Pancreas (tissue), 10 donors: ENCODE measurements around the gene CMTM7. TPM values are rescaled to one million over a fixed set of nuclear protein-coding genes. Genes with fewer than 3 reads are reported as not detected.

ENCODE experiments used
- ATAC-seq, 4 donors: fragments of 200-7000 bp; cut with Tn5 transposase; one replicate each; pipeline versions ENCODE4 v1.8.0 to v1.9.1; 2020; ENCODE audit warnings: mild to moderate bottlenecking in 4 of 4, moderate library complexity in 4 of 4
- DNase-seq, 6 donors: peaks; one replicate each; pipeline ENCODE4 v3.0.0-alpha.2; 2020
- FAIRE-seq: peaks from 2 replicates; lab custom pipeline; 2012; peaks lifted over from hg19 to GRCh38; lab: Jason Lieb, UNC
- H3K27ac ChIP-seq, 4 donors: fragments of 200-600 bp; sonication (generic); 1 replicate in 3 of 4; 2 replicates in 1 of 4; pipeline versions ENCODE4 v1.5.0 to v1.8.0; 2020
- H3K27me3 ChIP-seq, 4 donors: fragments of 200-600 bp; one replicate each; pipeline ENCODE4 v1.8.0; 2021
- H3K36me3 ChIP-seq, 3 donors: fragments of 200-600 bp; sonication (generic) in 1 of 3; one replicate each; pipeline versions ENCODE4 v1.5.0 to v1.8.0; 2020 to 2021
- H3K4me1 ChIP-seq, 3 donors: fragments of 200-600 bp; one replicate each; pipeline ENCODE4 v1.8.0; 2021
- H3K4me3 ChIP-seq, 4 donors: fragments of 200-600 bp; sonication (generic) in 2 of 4; one replicate each; pipeline versions ENCODE4 v1.5.0 to v1.8.0; 2020 to 2021
- H3K9me3 ChIP-seq, 4 donors: fragments of 200-600 bp; one replicate each; pipeline ENCODE4 v1.8.0; 2021
- WGBS, 2 donors: extraction: QIAGEN DNeasy Blood & Tissue Kit; methylation state at CpG; one replicate each; pipeline ENCODE4 v1.1.7; 2013; 5-methylcytosine and 5-hydroxymethylcytosine counted together
- intact Hi-C, 3 donors: fragments of 100-400 bp; cut with DNase I; formaldehyde crosslinking; loops; one replicate each; pipeline versions ENCODE4 v1.11.1 to v1.14.2; 2022
- polyA plus RNA-seq, 2 donors: library from polyadenylated mRNA; stranded (reverse); fragments of 200-250 nt; gene quantifications; one replicate each; pipeline ENCODE4 v1.2.3, GENCODE V29; 2013
- total RNA-seq, 6 donors: library from RNA; stranded (reverse); fragmentation: NEBNext Ultra II Directional in 4 of 6; extraction: Animal tissue kit (Norgen Biotek cat#: 25700) in 4 of 6; gene quantifications; one replicate each; pipeline versions ENCODE4 v1.2.1 to v1.2.4, GENCODE V29; 2021 to 2023
- TF ChIP-seq, protein P1 (sequence below), 4 donors: fragments of 200-600 bp; sonication (generic) in 3 of 4; IDR thresholded peaks; one replicate each; pipeline versions ENCODE4 v1.5.0 to v1.8.0; 2021; ENCODE audit warnings: antibody characterized with exemption in 4 of 4
- donor health status: healthy with polysubstance abuse.
- donor health status: DM: no; HTN: no; CAD: no; lungs with moderate emphysema.
- donor health status: DM: no; HTN: no; CAD: no.
- donor health status: control.
- donor health status: control.
- donor health status: Bipolar disorder and iron deficiency.
- donor health status: DM: yes; HTN: yes; CAD: no.
- donor health status: DM: no; HTN: no; CAD: no.
- donor health status: DM: no; HTN: no; CAD: no.
- donor health status: DM: yes; HTN: yes; CAD: no.

CMTM7 gene
- total and polyA plus RNA-seq, 8 donors, result 6.1 to 23.8 (median 12.0) TPM

DNA sequence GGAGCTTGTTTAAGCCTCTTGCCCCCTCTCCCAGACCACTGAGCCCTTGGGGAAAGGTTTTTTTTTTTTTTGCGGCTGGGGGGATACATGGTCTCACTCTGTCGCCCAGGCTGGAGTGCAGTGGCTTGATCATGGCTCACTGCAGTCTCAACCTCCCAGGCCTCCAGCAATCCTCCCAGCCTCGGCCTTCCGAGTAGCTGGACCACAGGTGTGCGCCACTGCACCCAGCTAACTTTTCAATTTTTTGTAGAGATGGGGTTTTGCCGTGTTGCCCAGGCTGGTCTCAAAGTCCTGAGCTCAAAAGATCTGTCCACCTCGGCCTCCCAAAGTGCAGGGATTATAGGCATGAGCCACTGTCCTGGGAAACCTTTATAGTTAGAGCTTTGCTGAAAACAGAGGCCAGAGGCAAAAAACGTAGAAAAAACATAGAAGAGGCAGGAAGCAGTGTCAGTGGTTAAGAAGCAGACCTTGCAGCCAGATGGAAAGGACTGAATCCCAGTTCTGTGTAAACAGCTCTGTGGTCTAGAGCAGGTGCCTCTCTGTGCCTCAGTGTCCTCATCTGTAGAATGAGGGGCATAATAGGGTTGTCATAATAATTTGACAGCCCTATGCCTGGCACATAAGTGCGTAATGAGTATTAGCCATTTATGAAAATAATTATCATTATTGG, 33.1 kb downstream of the CMTM7 start:
- no peaks in the 10 kb centered on the region for H3K9me3 ChIP-seq
- FAIRE-seq (no peak), DNase-seq (no peak), ATAC-seq (no peak)
- TF ChIP-seq, protein P1, sequence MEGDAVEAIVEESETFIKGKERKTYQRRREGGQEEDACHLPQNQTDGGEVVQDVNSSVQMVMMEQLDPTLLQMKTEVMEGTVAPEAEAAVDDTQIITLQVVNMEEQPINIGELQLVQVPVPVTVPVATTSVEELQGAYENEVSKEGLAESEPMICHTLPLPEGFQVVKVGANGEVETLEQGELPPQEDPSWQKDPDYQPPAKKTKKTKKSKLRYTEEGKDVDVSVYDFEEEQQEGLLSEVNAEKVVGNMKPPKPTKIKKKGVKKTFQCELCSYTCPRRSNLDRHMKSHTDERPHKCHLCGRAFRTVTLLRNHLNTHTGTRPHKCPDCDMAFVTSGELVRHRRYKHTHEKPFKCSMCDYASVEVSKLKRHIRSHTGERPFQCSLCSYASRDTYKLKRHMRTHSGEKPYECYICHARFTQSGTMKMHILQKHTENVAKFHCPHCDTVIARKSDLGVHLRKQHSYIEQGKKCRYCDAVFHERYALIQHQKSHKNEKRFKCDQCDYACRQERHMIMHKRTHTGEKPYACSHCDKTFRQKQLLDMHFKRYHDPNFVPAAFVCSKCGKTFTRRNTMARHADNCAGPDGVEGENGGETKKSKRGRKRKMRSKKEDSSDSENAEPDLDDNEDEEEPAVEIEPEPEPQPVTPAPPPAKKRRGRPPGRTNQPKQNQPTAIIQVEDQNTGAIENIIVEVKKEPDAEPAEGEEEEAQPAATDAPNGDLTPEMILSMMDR (IDR thresholded peaks at IDR 0.05), result no peak
- peak overlapping the region in 2 of 4 donors; percentile 84 to 93 for H3K27ac ChIP-seq
- no peaks in the 10 kb centered on the region for H3K27me3 ChIP-seq
- peaks cover 33 to 48% (median 40%) of the 10 kb centered on the region in 3 donors for H3K4me1 ChIP-seq
- no peak overlapping the region for H3K4me3 ChIP-seq
- intact Hi-C loops, result no loop called here
- 88 to 90% methylated on average over 9 of the region's 9 CpGs for WGBS, 2 donors
- no peaks in the 10 kb centered on the region for H3K36me3 ChIP-seq

DNA sequence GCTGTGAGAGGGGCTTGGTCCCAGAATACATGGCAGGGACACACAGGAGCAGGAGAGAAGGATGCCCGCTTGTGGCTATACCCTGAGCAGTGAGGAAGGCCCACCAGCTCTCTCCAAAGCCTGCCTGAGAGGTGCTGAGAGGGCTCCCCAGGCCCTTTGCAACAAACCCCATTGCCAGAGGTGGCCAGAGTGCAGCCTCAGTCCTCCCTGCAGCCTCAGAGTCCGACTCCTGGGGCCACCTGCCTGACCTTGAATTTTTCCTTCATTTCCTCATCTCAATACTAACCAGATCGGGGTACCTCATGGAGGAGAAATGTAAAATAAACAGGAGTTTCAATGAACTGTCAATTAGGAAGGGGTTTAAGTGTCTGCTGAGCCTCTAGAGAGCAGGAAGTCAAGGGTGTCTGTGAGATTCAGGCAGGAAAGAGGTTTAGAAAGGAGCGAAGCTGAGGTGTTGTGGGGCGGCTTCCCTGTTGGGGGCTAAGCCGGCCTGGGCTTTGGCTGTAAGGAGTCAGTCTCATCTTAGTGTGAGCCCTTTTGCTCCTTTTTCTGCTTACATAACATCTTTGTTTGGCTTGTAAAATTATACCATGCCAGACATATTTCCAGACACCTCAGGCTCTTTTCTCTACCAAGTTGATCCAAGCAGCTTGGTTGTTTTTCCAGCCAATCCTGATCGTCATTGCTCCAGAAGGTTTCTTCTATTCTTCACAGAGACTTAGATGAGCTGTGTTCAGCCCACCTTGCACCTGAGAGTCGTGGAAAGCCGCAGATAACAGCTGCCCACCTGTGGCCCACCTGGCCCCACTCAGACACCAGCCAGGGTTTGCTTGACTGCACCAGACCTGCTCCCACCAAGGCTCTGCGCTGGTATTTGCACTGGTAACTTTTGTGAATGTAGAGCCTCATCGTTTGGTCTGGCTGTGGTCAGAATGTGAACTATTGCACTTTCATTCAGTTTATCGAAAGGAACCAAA, 36.7 kb downstream of the CMTM7 start:
- peaks cover 2 to 12% (median 7%) of the 10 kb centered on the region in 3 donors for H3K4me1 ChIP-seq
- H3K27ac ChIP-seq, result peak overlapping the region in 1 of 4 donors; percentile 13
- H3K9me3 ChIP-seq, result no peaks in the 10 kb centered on the region
- FAIRE-seq (no peak), ATAC-seq (peak in 2 of 4 donors; percentile 12 to 36), DNase-seq (no peak)
- TF ChIP-seq, protein P1 (IDR thresholded peaks at IDR 0.05), result no peak
- 76 to 79% methylated on average over 12 of the region's 12 CpGs for WGBS, 2 donors
- H3K27me3 ChIP-seq, result no peaks in the 10 kb centered on the region
- intact Hi-C loops, result no loop called here
- H3K36me3 ChIP-seq, result no peaks in the 10 kb centered on the region
- H3K4me3 ChIP-seq, result no peak overlapping the region

DNA sequence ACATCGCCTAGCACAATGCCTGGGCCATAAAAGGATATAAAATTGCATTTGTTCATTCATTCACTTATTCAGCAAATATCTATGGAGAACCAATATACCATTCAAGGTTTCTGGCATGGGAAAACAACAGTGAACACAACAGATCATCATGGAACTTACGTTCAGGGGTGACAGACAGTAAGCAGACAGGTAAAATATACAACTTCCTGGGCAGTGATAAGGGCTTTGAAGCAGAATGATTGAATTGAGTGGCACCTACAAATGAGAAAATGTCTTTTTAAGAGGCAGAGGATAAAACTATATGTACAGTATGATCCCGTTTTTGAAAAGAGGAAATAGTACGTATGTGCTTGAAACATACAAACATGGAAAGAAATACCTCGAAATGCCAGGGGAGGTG, 39.2 kb downstream of the CMTM7 start:
- DNase-seq (no peak), FAIRE-seq (no peak)
- TF ChIP-seq, protein P1 (IDR thresholded peaks at IDR 0.05), result no peak

DNA sequence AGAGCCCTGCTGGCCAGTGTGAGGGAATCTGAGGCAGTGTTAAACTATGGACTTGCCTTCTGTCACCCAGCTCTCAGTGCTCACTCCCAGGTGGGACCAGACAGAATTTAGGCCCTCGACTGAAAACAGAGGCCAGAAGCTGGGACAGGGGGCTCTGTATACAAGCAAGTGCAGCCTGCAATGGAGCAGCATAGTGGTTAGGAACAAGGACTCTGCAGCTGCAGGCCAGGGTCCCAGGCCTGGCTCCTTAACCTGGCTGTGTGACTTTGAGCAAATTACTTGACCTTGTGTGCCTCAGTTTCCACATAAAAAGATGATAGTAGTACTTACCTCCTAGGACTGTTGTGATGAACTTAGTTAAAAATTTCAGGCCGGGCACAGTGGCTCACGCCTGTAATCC, 39.8 kb downstream of the CMTM7 start:
- H3K4me3 ChIP-seq, result no peak overlapping the region
- no peaks in the 10 kb centered on the region for H3K9me3 ChIP-seq
- no peaks in the 10 kb centered on the region for H3K27me3 ChIP-seq
- FAIRE-seq (no peak), DNase-seq (no peak), ATAC-seq (no peak)
- no peak overlapping the region for H3K27ac ChIP-seq
- no peaks in the 10 kb centered on the region for H3K36me3 ChIP-seq
- TF ChIP-seq, protein P1 (IDR thresholded peaks at IDR 0.05), result no peak
- H3K4me1 ChIP-seq, result peaks cover 0 to 5% (median 0%) of the 10 kb centered on the region in 3 donors
- intact Hi-C loops, result no loop called here
- WGBS, 2 donors, result 90 to 94% methylated on average over 3 of the region's 3 CpGs

More for the DNA sequence above, 39.2 kb downstream of the CMTM7 start:
- Histone ChIP-seq H3K27me3 (no peaks in the 10 kb centered on the region), H3K9me3 (no peaks in the 10 kb centered on the region), H3K4me3 (no peak overlapping the region), H3K36me3 (no peaks in the 10 kb centered on the region), H3K4me1 (peaks cover 0 to 5% (median 0%) of the 10 kb centered on the region in 3 donors), H3K27ac (no peak overlapping the region)
- 80 to 81% methylated on average over 5 of the region's 5 CpGs for WGBS, 2 donors
- ATAC-seq, result no peak
- intact Hi-C loops, result no loop called here
